HEK293 (cell line): ENCODE results near the gene WARS2.

Source experiments
- CTCF ChIA-PET: fragments of 350-600 bp; formaldehyde crosslinking; extraction: SDS; loops from one replicate; lab custom pipeline; 2021; ENCODE audit warnings: antibody characterized with exemption; lab: Yijun Ruan, JAX
- POLR2A ChIA-PET: fragments of 300-600 bp; formaldehyde crosslinking; extraction: SDS; loops from one replicate; lab custom pipeline; 2020; ENCODE audit warnings: antibody characterized with exemption, inconsistent platforms; lab: Yijun Ruan, JAX
- H3K27ac ChIP-seq: fragments of 200-500 bp; sonication (Bioruptor generic); 2 replicates; pipeline ENCODE4 v1.5.1; 2014; ENCODE audit warnings: low read depth, low read length, control low read depth, inconsistent platforms; ENCODE audit errors: extremely low read depth
- H3K36me3 ChIP-seq, 2 experiments: fragments of 200-500 bp in 1 of 2; sonication (Bioruptor generic) in 1 of 2; 1 replicate in 1 of 2; 2 replicates in 1 of 2; pipeline ENCODE4 v1.5.1; 2014 to 2017; ENCODE audit warnings: inconsistent platforms in 2 of 2, low read length in 2 of 2; ENCODE audit not compliant: control insufficient read depth in 2 of 2, insufficient read depth in 1 of 2
- H3K4me1 ChIP-seq: fragments of 200-500 bp; sonication (Bioruptor generic); 2 replicates; pipeline ENCODE4 v1.5.1; 2014; ENCODE audit warnings: mild to moderate bottlenecking, low read length, inconsistent platforms; ENCODE audit not compliant: control insufficient read depth, insufficient read depth
- H3K4me3 ChIP-seq: 2 replicates; pipeline ENCODE4 v1.5.1; 2011; ENCODE audit warnings: low read depth, mild to moderate bottlenecking, control low read depth, low read length, moderate library complexity
- H3K9me3 ChIP-seq: fragments of 200-500 bp; sonication (Bioruptor generic); 2 replicates; pipeline ENCODE4 v1.5.1; 2014; ENCODE audit warnings: low read depth, low read length, inconsistent platforms; ENCODE audit not compliant: control insufficient read depth, insufficient read depth
- HOXD13 ChIP-seq: sonication (generic); formaldehyde crosslinking; IDR thresholded peaks from 2 replicates; pipeline ENCODE4 v1.8.0; 2022; ENCODE audit warnings: missing genetic modification reagents, borderline replicate concordance
- PRDM10 ChIP-seq: fragments of 450-650 bp; formaldehyde crosslinking; IDR thresholded peaks from 2 replicates; pipeline ENCODE4 v1.5.1; 2016; ENCODE audit warnings: missing biosample characterization, missing genetic modification characterization
- REPIN1 ChIP-seq: fragments of 450-650 bp; formaldehyde crosslinking; IDR thresholded peaks from 2 replicates; pipeline ENCODE4 v1.5.1; 2017; ENCODE audit warnings: missing biosample characterization, missing genetic modification characterization, low read depth
- YY1 ChIP-seq: fragments of 450-650 bp; formaldehyde crosslinking; IDR thresholded peaks from 2 replicates; pipeline ENCODE4 v1.5.1; 2018; ENCODE audit warnings: missing biosample characterization, missing genetic modification characterization
- ZEB2 ChIP-seq: fragments of 450-650 bp; formaldehyde crosslinking; IDR thresholded peaks from 2 replicates; pipeline ENCODE4 v1.5.1; 2016; ENCODE audit warnings: missing biosample characterization, missing genetic modification characterization
- ZNF10 ChIP-seq: fragments of 450-650 bp; formaldehyde crosslinking; IDR thresholded peaks from 2 replicates; pipeline ENCODE4 v1.5.1; 2017; ENCODE audit warnings: missing biosample characterization, missing genetic modification characterization
- ZNF140 ChIP-seq: fragments of 450-650 bp; formaldehyde crosslinking; IDR thresholded peaks from 2 replicates; pipeline ENCODE4 v1.5.1; 2016; ENCODE audit warnings: missing biosample characterization, missing genetic modification characterization
- ZNF23 ChIP-seq: fragments of 450-650 bp; formaldehyde crosslinking; IDR thresholded peaks from 2 replicates; pipeline ENCODE4 v1.5.1; 2016; ENCODE audit warnings: missing biosample characterization, missing genetic modification characterization, borderline replicate concordance
- ZNF248 ChIP-seq: fragments of 450-650 bp; formaldehyde crosslinking; IDR thresholded peaks from 2 replicates; pipeline ENCODE4 v1.5.1; 2017; ENCODE audit warnings: missing biosample characterization, missing genetic modification characterization
- ZNF266 ChIP-seq: fragments of 450-650 bp; formaldehyde crosslinking; IDR thresholded peaks from 2 replicates; pipeline ENCODE4 v1.5.1; 2016; ENCODE audit warnings: missing biosample characterization, missing genetic modification characterization, low read depth
- ZNF280D ChIP-seq: fragments of 450-650 bp; formaldehyde crosslinking; IDR thresholded peaks from 2 replicates; pipeline ENCODE4 v1.5.1; 2016; ENCODE audit warnings: missing biosample characterization, missing genetic modification characterization
- ZNF362 ChIP-seq: fragments of 450-650 bp; formaldehyde crosslinking; IDR thresholded peaks from 2 replicates; pipeline ENCODE4 v1.5.1; 2016; ENCODE audit warnings: missing biosample characterization, missing genetic modification characterization
- ZNF404 ChIP-seq: fragments of 450-650 bp; formaldehyde crosslinking; IDR thresholded peaks from 2 replicates; pipeline ENCODE4 v1.5.1; 2017; ENCODE audit warnings: missing biosample characterization, missing genetic modification characterization
- ZNF513 ChIP-seq: fragments of 450-650 bp; IDR thresholded peaks from 2 replicates; pipeline ENCODE4 v1.5.1; 2018; ENCODE audit warnings: missing biosample characterization, missing genetic modification characterization
- ZNF585B ChIP-seq: fragments of 450-650 bp; formaldehyde crosslinking; IDR thresholded peaks from 2 replicates; pipeline ENCODE4 v1.5.1; 2016; ENCODE audit warnings: missing biosample characterization, missing genetic modification characterization
- ZNF621 ChIP-seq: fragments of 450-650 bp; formaldehyde crosslinking; IDR thresholded peaks from 2 replicates; pipeline ENCODE4 v1.5.1; 2017; ENCODE audit warnings: missing biosample characterization, missing genetic modification characterization
- ZXDB ChIP-seq: fragments of 450-650 bp; formaldehyde crosslinking; IDR thresholded peaks from 2 replicates; pipeline ENCODE4 v1.5.1; 2016; ENCODE audit warnings: missing biosample characterization, missing genetic modification characterization

The WARS2 gene

GRCh38 chr1:118989878-118990378 lies 150.5 kb downstream of the WARS2 start:
- no peak overlapping the region for H3K4me3 ChIP-seq
- ChIA-PET CTCF (interaction anchor here (0.6 kb wide), 1 partner anchor 351 kb away, joined by 5 read pairs; no protein-coding TSS in a partner anchor), POLR2A (no interaction called here)
- no peaks in the 10 kb centered on the region for H3K9me3 ChIP-seq
- H3K4me1 ChIP-seq: no peaks in the 10 kb centered on the region
- H3K36me3 ChIP-seq: no peaks in the 10 kb centered on the region
- TF ChIP-seq ZNF404 (tag by site-specific recombination) (no peak), ZNF10 (tag by site-specific recombination) (no peak), ZNF140 (tag by site-specific recombination) (no peak), HOXD13 (CRISPR knock-in tag) (no peak), ZNF621 (tag by site-specific recombination) (no peak), ZNF23 (tag by site-specific recombination) (no peak), ZNF280D (tag by site-specific recombination) (no peak), ZNF362 (no peak), ZEB2 (no peak), ZNF585B (tag by site-specific recombination) (no peak), ZNF266 (tag by site-specific recombination) (no peak), PRDM10 (tag by site-specific recombination) (no peak), ZNF248 (tag by site-specific recombination) (no peak), REPIN1 (tag by site-specific recombination) (no peak), ZNF513 (tag by site-specific recombination) (no peak), ZXDB (no peak), YY1 (tag by site-specific recombination) (no peak)
- H3K27ac ChIP-seq: no peak overlapping the region
